CD4-positive, CD25-positive, alpha-beta regulatory T cell (primary cell): ENCODE measurements around the gene SLC6A6. TPM values are rescaled to one million over a fixed set of nuclear protein-coding genes. Genes with fewer than 3 reads are reported as not detected.
A peak's percentile ranks its signal among the peaks of the same experiment; 100 is the strongest.

Experiments
- ATAC-seq, 2 donors: fragments of 150-1000 bp; cut with Tn5 transposase; one replicate each; pipeline ENCODE4 v1.10.0; 2021; ENCODE audit warnings: low read depth in 2 of 2, moderate number of reproducible peaks in 2 of 2, moderate library complexity in 1 of 2
- DNase-seq, 3 donors: peaks; one replicate each; pipeline versions ENCODE4 v3.0.0 to v3.0.0-alpha.2; 2012 to 2022; ENCODE audit warnings: mixed read lengths in 1 of 3
- H3K27ac ChIP-seq: one replicate; pipeline ENCODE4 v1.7.0; 2013; ENCODE audit warnings: mild to moderate bottlenecking, low read length; ENCODE audit not compliant: insufficient read depth, poor library complexity, severe bottlenecking
- H3K27me3 ChIP-seq: one replicate; pipeline ENCODE4 v1.7.0; 2013; ENCODE audit warnings: low read length; ENCODE audit not compliant: control insufficient read depth, insufficient read depth
- H3K36me3 ChIP-seq: one replicate; pipeline ENCODE4 v1.7.0; 2013; ENCODE audit warnings: mild to moderate bottlenecking, low read length, moderate library complexity; ENCODE audit not compliant: control insufficient read depth, insufficient read depth
- H3K4me1 ChIP-seq: 2 replicates; pipeline ENCODE4 v1.7.0; 2013; ENCODE audit warnings: mild to moderate bottlenecking, low read length; ENCODE audit not compliant: insufficient read depth, control insufficient read depth, poor library complexity, severe bottlenecking
- H3K4me3 ChIP-seq: one replicate; pipeline ENCODE4 v1.7.0; 2013; ENCODE audit warnings: low read depth, mild to moderate bottlenecking, low read length, moderate library complexity
- H3K9me3 ChIP-seq, 2 experiments: 1 replicate in 1 of 2; 2 replicates in 1 of 2; pipeline ENCODE4 v1.7.0; 2013; ENCODE audit warnings: low read length in 2 of 2, mild to moderate bottlenecking in 1 of 2, moderate library complexity in 1 of 2; ENCODE audit not compliant: control insufficient read depth in 2 of 2
- H3K27ac Mint-ChIP-seq, 3 donors: one replicate each; pipeline ENCODE4 v1.8.0; 2020 to 2022; ENCODE audit warnings: mild to moderate bottlenecking in 3 of 3, mixed read lengths in 3 of 3, moderate library complexity in 2 of 3
- H3K27me3 Mint-ChIP-seq: one replicate; pipeline ENCODE4 v1.8.0; 2022; ENCODE audit warnings: mild to moderate bottlenecking, mixed read lengths
- H3K36me3 Mint-ChIP-seq: one replicate; pipeline ENCODE4 v1.8.0; 2020; ENCODE audit warnings: mixed read lengths
- H3K4me1 Mint-ChIP-seq, 4 donors: one replicate each; pipeline ENCODE4 v1.8.0; 2020 to 2022; ENCODE audit warnings: mixed read lengths in 4 of 4, mild to moderate bottlenecking in 1 of 4
- H3K4me3 Mint-ChIP-seq, 4 donors: one replicate each; pipeline ENCODE4 v1.8.0; 2020 to 2022; ENCODE audit warnings: mild to moderate bottlenecking in 4 of 4, mixed read lengths in 4 of 4, moderate library complexity in 3 of 4
- H3K9me3 Mint-ChIP-seq, 7 donors: one replicate each; pipeline ENCODE4 v1.8.0; 2020 to 2022; ENCODE audit warnings: mixed read lengths in 7 of 7, mild to moderate bottlenecking in 3 of 7, moderate library complexity in 2 of 7
- polyA plus RNA-seq, 4 donors: library from polyadenylated mRNA; unstranded; fragments of 300-500 nt; fragmentation: Illumina TruSeq; gene quantifications; one replicate each; pipeline ENCODE4 v1.2.3, GENCODE V29; 2021
- total RNA-seq: library from RNA; stranded (reverse); gene quantifications from one replicate; pipeline ENCODE4 v1.2.3, GENCODE V29; 2022

Gene SLC6A6
- total and polyA plus RNA-seq, 5 donors from 2014 or later = 6.9 to 73.3 (median 9.1) TPM

GRCh38 chr3:14534516-14535191, 132.2 kb downstream of the SLC6A6 start:
- ATAC-seq = no peak
- H3K36me3 Mint-ChIP-seq = no peaks in the 10 kb centered on the region
- Histone ChIP-seq H3K4me3 (no peak overlapping the region), H3K9me3 (no peaks in the 10 kb centered on the region), H3K4me1 (no peaks in the 10 kb centered on the region), H3K36me3 (no peaks in the 10 kb centered on the region), H3K27ac (no peak overlapping the region), H3K27me3 (peaks cover 4% of the 10 kb centered on the region)
- peaks cover 10% of the 10 kb centered on the region for H3K27me3 Mint-ChIP-seq
- H3K4me3 Mint-ChIP-seq = no peak overlapping the region
- DNase-seq = no peak
- no peak overlapping the region for H3K27ac Mint-ChIP-seq
- H3K4me1 Mint-ChIP-seq = no peaks in the 10 kb centered on the region
- H3K9me3 Mint-ChIP-seq = peaks cover 0 to 3% (median 0%) of the 10 kb centered on the region in 7 donors

- Mint-ChIP-seq H3K4me1 (no peaks in the 10 kb centered on the region), H3K27ac (no peak overlapping the region), H3K27me3 (peaks cover 10% of the 10 kb centered on the region), H3K36me3 (no peaks in the 10 kb centered on the region), H3K9me3 (peaks cover 0 to 2% (median 0%) of the 10 kb centered on the region in 7 donors), H3K4me3 (no peak overlapping the region)
- H3K27ac ChIP-seq = no peak overlapping the region
- no peaks in the 10 kb centered on the region for H3K9me3 ChIP-seq
- no peaks in the 10 kb centered on the region for H3K36me3 ChIP-seq
- ATAC-seq (no peak), DNase-seq (no peak)
- H3K4me3 ChIP-seq = no peak overlapping the region
- H3K27me3 ChIP-seq = no peaks in the 10 kb centered on the region
- H3K4me1 ChIP-seq = no peaks in the 10 kb centered on the region
Measured at GRCh38 chr3:14535616-14536015, 133.2 kb downstream of the SLC6A6 start.

DNA sequence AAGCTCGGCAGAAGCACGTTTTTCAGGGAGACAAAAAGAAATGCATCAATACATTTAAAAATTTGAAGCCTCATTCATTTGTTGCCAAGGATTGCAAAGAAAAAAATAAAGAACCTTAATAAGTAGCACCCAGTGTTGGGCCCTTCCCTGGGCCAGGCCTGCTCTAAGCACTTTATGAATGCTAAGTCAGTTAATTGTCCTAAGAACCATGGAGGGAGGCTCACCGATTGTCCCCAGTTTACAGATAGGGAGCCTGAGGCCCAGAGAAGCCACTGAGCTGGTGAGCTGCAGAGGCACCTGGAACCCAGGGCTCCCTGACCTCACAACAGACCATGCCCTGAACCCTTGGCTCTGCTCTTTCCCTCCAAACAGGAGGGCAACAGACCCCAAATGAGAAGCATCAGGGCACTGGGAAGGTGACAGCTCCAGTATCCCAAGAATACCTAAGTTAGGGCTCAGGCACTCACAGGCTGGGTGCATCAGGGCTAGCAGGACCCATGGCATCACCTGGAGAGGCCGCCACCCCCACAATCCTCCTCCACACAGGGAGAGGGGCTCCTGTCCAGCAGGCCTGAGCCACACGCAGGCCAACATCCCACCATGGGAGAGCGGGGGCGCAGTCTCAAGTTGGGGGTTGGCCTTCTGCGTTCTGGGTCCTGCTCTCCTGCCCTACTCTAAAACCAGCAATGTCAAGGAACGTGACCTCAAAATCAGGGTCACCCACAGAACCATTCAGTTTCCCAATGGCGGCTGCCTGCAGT, 133.8 kb downstream of the SLC6A6 start:
- no peak overlapping the region for H3K27ac ChIP-seq
- no peak overlapping the region for H3K27ac Mint-ChIP-seq

GRCh38 chr3:14536837-14537589, 134.6 kb downstream of the SLC6A6 start:
- H3K9me3 ChIP-seq = no peaks in the 10 kb centered on the region
- H3K4me1 ChIP-seq = no peaks in the 10 kb centered on the region
- no peak overlapping the region for H3K4me3 ChIP-seq
- no peak overlapping the region for H3K27ac Mint-ChIP-seq
- no peak overlapping the region for H3K27ac ChIP-seq
- no peaks in the 10 kb centered on the region for H3K27me3 ChIP-seq
- H3K36me3 ChIP-seq = no peaks in the 10 kb centered on the region
- H3K4me3 Mint-ChIP-seq = no peak overlapping the region
- DNase-seq (no peak), ATAC-seq (no peak)
- no peaks in the 10 kb centered on the region for H3K36me3 Mint-ChIP-seq
- no peaks in the 10 kb centered on the region for H3K4me1 Mint-ChIP-seq
- peaks cover 4% of the 10 kb centered on the region for H3K27me3 Mint-ChIP-seq
- peaks cover 0 to 2% (median 0%) of the 10 kb centered on the region in 7 donors for H3K9me3 Mint-ChIP-seq

More for the DNA sequence above, 133.8 kb downstream of the SLC6A6 start:
- no peaks in the 10 kb centered on the region for H3K36me3 Mint-ChIP-seq
- ATAC-seq (no peak), DNase-seq (no peak)
- Histone ChIP-seq H3K4me1 (no peaks in the 10 kb centered on the region), H3K36me3 (no peaks in the 10 kb centered on the region), H3K9me3 (no peaks in the 10 kb centered on the region), H3K27me3 (no peaks in the 10 kb centered on the region), H3K4me3 (no peak overlapping the region)
- H3K4me3 Mint-ChIP-seq = no peak overlapping the region
- peaks cover 6% of the 10 kb centered on the region for H3K27me3 Mint-ChIP-seq
- H3K9me3 Mint-ChIP-seq = peaks cover 0 to 2% (median 0%) of the 10 kb centered on the region in 7 donors
- no peaks in the 10 kb centered on the region for H3K4me1 Mint-ChIP-seq

DNA sequence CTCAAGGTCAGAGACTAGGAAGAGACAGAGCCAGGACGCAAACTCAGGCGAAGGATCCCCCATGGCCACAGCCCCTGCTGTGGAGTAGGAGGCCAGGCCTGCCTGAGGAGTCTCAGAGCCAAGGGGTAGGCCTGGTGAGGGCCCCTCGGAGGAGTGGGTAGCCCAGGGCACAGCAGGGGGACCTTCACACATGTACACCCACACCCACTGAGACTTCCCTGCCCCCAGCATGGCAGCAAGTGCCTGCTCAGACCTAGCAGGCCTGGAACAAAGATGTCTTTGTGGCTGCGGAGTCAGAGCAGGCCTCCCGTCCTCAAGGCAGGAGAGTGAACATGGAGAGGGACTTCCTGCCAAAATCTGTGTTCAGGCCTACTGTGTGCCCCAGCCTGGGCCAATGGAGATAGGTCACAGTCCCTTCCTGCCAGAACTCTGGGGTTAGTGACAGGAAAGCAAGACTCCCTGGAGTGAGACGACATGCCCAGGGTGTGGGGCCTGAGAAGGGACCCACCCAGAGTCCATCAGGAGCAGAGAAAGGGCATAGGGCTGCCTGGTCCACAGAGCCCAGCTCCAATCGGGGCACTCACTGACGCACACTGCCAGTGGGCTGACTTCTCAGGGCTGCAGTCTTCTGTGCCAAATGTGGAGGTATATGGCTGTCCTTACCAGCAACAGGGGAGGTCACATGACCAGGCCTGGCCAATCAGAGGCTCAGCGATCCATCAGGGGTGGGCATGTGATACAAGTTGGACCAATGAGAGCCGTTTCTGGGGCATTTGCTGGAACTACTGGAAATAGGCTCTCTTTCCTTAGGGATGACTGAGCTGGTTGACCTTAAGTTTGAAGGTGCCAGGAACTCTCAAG, 135.4 kb downstream of the SLC6A6 start:
- Histone ChIP-seq H3K9me3 (no peaks in the 10 kb centered on the region), H3K27ac (no peak overlapping the region), H3K4me1 (no peaks in the 10 kb centered on the region), H3K4me3 (no peak overlapping the region), H3K36me3 (no peaks in the 10 kb centered on the region), H3K27me3 (no peaks in the 10 kb centered on the region)
- no peaks in the 10 kb centered on the region for H3K36me3 Mint-ChIP-seq
- peak overlapping the region in 1 of 3 donors; percentile 16 for H3K27ac Mint-ChIP-seq
- peaks cover 4% of the 10 kb centered on the region for H3K27me3 Mint-ChIP-seq
- no peaks in the 10 kb centered on the region for H3K4me1 Mint-ChIP-seq
- H3K4me3 Mint-ChIP-seq = no peak overlapping the region
- no peak for ATAC-seq
- no peak for DNase-seq
- peaks cover 0 to 2% (median 0%) of the 10 kb centered on the region in 7 donors for H3K9me3 Mint-ChIP-seq

DNA sequence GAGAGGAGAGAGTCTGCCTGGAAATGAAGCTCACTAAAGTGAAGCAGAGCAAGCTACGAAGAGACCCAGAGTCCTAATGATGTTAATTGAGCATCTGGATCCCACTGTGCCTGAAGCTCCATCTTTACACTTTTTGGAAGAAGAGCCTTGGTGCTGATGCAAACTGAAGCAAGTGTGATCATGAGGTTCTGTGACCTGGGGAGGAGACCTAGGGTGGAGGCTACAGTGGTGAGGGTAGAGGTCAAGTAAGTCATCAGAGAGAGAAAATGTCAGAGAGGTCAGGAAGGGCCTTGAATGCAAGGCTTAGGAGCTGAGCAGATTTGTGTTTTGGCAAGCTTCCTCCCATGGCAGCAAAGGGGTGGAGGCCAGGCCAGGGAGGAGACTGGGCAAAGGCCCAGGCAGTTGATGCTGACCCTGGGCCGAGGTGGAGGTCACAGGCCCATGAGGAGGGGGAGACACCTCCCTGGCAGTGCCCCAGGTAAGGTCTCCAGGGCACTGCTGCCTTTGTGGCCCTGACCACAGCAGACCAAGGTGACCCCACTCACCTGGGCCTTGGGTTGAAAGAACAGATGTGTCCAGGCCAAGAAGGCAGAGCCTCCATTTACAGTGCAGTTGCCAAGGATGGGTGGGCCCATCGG, 136.2 kb downstream of the SLC6A6 start:
- Mint-ChIP-seq H3K4me3 (no peak overlapping the region), H3K36me3 (no peaks in the 10 kb centered on the region), H3K4me1 (no peaks in the 10 kb centered on the region), H3K9me3 (peaks cover 0 to 2% (median 0%) of the 10 kb centered on the region in 7 donors), H3K27ac (peak overlapping the region in 2 of 3 donors; percentile 3 to 16), H3K27me3 (no peaks in the 10 kb centered on the region)
- no peak overlapping the region for H3K4me3 ChIP-seq
- no peak for DNase-seq
- no peaks in the 10 kb centered on the region for H3K9me3 ChIP-seq
- no peaks in the 10 kb centered on the region for H3K27me3 ChIP-seq
- ATAC-seq = no peak
- no peak overlapping the region for H3K27ac ChIP-seq
- no peaks in the 10 kb centered on the region for H3K36me3 ChIP-seq
- no peaks in the 10 kb centered on the region for H3K4me1 ChIP-seq
